Measurements from ENCODE around the gene KATNBL1.

Gene KATNBL1

DNA sequence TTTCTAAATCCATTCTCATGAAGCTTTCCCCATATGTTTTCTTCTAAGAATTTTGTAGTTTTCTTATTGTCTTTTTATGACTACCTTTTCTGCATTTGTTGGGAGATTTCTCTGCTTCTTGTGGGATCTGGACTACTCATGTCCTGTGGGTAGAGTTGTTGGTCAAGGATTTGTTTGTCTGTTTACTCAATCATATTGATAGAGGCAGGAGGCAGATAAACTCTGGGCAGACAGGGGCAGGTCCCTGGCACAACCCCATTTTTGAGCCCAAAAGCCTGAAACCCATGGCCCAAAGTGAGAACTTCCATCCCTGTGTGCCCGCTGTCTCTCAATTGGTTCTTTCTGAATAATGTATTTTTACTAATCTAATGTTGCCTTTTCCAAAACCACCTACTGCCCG is 95.7 kb downstream of the KATNBL1 start:
- DNase-seq: no peak

GRCh38 chr15:34111488-34111887 is 98.4 kb downstream of the KATNBL1 start:
- DNase-seq: no peak

DNA sequence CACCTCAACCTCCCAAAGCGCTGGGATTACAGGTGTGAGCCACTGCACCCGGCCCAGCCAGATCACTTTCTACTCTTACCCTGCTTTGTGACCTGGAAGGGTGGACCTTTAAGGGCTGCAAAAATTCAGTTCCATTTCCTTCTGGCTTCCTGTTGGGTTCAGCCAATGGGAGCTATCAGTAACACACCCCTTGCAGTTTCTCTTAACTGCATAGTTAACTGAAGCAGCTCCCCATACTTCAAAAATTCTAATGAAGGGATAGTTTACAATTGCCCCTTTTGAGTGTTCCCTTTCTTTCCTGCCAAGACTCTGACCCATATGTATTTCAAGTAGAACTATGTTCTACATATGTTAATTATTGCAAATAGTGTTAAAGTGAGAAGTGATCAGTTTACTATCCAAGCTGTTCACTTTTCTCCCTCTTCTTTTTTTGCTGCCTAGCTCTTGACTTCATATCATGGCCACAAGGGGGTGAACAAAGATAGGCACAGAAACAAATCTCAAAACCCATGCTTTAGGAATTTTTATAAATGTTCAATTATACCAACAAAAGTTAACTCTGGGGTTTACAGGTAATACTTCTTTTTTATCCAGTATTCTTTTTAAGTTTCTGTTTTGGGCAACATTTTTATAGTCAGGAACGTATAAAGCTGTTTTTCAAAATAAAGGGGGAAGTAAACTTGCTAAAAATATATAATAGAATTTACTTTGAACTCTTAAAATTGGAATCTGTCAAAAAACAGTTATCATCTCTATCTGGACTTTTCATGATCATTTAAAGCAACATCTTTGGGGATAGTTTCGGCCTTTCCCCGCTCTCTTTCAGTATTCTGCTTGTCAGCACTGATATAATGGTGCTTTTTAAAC is 99.9 kb downstream of the KATNBL1 start:
- no peak for DNase-seq

DNA sequence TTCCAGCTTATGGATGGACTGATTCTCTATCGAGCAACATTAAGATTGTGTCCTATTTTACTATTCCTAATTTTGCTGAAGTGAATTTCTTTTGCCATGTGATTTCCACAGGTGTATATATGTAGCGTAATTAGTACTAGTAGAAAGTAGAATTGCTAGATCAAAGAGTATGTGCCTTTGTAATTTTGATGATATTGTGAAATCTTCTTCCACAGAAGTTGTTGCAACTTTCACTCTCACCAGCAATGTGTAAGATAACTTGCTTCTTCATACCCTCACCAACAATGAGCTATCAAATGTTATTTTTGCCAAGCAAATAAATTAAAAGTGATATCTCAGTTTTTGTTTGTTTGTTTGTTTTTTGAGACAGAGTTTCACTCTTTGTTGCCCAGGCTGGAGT is 102.6 kb downstream of the KATNBL1 start:
- DNase-seq: no peak

GRCh38 chr15:34106423-34106822 is 103.5 kb downstream of the KATNBL1 start:
- DNase-seq: no peak

- DNase-seq: no peak
Measured at GRCh38 chr15:34102175-34102925, 107.5 kb downstream of the KATNBL1 start.

DNA sequence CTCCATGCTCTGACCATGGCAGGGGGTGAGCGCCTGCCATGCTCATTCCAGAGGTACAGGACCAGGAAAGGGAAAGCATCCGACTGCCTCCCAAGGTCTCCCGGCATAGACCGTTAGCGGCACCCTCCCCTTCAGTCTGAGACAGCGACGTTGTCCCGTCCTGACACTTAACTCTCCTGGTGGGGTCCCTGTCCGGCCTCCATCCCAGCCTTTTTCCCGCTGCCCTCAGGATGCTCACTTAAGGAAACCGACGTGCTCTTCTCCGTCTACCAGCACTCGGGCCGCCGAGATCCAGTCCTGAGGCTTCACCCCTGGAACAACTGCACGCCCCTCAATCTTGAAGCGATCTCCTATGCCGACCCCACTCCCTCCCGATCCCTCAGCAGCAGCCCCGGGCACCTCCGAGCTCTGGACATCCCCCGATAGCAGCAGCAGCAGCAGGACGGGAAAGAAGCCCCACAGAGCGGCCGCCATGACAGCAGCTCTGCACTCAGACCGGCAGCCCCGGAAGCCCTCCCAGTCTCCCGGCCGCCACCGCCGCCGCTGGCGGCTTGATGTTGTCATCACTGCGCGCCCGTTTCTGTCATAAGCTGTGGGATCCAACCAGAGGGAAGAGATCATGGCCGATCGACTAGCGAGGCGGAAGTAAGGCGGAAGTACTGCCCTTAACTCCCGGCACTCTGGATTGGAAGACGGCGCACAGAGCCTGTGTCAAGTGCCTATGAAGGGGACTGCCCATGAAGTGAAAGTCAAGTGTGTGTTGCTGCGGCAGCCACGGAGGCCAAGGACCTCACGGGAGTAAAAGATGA is 108.3 kb downstream of the KATNBL1 start, which contains the start of the genes EMC7 and PGBD4:
EMC7 (minus strand) TSS at position 497 of the 809 bp plus-strand sequence; CDS start at position 474, 23 bp downstream.
PGBD4 (plus strand) TSS at position 718 of the 809 bp plus-strand sequence. CDS start 449 bp downstream, outside the sequence.
- peak; percentile 99 for DNase-seq

DNA sequence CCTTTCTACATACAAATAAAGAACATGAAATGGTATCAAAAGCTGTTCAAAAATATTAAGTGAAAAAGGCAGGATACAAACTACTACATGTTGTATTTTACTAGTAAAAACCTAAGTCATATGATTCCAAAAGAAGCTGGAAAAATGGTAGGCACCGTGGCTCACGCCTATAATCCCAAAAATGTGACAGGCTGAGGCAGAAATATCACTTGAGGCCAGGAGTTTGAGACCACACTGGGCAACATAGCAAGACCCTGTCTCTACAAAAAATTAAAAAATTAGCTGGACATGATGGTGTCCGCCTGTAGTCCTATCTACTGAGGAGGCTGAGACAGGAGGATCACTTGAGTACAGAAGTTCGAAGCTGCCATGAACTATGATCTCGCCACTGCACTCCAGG is 110.0 kb downstream of the KATNBL1 start:
- DNase-seq: no peak
